CD4-positive, alpha-beta T cell treated with Interleukin-12 subunit alpha and Interleukin-12 subunit beta, for 1 hour (primary cell): ENCODE data around the gene TOMM20.
A peak's percentile ranks its signal among the peaks of the same experiment; 100 is the strongest.
"Not testable (repeated sequence)": the region's sequence is repeated elsewhere in the genome, so short reads cannot be mapped to it uniquely, and the experiment has no call there.

Experiments used
- DNase-seq: peaks from one replicate; pipeline ENCODE4 v3.0.0-alpha.2; 2020

The TOMM20 gene

DNA sequence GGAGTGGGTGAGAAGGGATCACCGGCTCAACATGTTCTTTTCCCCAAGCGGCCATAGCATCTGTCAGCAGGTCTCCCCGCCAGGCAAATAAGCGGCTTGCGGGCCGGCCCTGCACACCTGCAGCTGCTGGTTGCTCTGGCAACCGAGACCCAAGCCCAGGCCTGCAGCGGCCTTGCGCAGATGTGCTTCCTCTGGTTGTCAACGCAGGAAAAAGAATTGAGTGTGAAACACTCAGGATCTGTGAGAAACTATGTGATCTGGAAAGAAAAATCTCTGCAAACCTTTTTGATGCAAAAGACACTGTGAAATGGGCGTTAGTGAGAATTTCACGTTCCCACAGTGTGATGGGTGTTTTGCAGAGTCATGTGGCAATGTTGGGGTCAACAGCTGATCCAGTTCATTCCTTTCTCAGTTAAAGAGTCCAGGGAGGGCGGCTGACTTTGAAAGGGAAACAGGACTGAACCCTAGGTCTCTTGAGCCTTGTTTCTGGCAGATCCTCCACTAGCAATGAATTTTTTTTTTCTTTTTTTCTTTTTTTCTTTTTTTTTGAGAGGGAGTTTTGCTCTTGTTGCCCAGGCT lies 28.4 kb downstream of the TOMM20 start:
- DNase-seq: no peak

DNA sequence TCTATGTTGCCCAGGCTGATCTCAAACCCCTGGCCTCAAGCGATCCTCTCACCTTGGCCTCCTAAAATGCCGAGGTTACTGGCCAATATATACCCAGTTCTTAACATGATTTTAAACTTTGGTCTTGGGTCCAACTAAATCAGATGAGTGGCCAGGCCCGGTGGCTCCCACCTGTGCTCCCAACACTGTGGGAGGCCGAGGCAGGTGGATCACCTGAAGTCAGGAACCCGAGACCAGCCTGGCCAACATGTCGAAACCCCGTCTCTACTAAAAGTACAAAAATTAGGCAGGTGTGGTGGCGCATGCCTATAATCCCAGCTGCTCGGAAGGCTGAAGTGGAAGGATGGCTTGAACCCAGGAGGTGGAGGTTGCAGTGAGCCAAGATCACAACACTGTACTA lies 29.6 kb downstream of the TOMM20 start:
- DNase-seq: no peak

DNA sequence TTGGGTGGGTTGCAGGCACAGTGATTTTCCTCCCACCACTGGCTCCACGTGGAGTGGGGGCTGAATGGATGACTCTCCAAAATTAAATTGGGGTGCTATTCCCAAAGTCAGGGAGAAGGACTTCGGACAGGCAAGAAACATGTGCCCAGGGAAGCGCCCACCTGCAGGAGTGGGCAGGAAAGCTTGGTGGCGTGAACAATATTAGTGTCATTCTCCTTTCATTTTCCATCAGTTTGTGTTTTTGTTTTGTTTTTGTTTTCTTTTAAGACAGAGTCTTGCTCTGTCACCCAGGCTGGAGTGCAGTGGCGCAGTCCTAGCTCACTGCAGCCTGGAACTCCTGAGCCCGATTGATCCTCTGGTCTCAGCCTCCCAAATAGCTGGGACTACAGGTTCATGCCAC lies 30.1 kb downstream of the TOMM20 start:
- DNase-seq: no peak

DNA sequence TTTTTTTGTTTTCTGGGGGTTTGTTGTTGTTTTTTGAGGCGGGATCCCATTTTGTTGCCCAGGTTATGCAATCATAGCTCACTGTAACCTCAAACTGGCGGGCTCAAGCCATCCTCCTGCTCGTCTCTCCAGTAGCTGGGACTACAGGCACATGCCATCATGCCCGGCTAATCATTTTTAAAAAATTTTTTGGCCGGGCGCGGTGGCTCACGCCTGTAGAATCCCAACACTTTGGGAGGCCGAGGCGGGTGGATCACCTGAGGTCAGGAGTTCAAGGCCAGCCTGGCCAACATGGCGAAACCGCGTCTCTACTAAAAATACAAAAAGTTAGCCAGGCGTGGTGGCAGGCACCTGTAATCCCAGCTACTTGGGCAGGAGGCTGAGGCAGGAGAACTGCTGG lies 31.1 kb downstream of the TOMM20 start:
- not testable (repeated sequence) for DNase-seq

DNA sequence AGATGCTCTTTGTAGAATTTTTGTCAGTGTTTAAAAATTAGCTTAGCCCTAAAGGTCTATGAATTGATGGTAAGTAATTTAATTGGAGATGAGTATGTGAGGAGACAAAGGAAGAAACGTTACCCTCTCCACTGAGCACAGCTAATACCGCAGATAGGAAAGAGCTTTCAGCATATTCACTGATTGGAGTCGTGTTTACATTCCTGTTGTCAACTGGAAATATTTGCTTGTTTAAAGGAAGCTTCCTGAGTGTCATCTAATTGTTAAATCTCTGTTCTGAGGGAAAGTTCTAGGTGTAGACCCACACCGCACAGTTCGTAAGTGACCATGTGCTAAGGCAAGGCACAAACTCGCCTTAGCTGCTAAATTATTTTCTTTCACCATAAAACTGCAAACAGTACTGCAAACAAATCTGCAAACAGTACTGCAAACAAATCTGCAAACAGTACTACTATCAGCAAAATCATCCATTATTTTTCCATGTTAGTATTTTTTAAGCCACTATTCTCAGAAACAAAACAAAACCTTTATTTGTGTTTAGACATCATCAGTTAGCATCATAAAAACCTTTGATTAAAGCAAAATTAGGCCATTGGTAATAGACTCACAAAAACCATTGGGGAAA lies 32.6 kb downstream of the TOMM20 start:
- no peak for DNase-seq

DNA sequence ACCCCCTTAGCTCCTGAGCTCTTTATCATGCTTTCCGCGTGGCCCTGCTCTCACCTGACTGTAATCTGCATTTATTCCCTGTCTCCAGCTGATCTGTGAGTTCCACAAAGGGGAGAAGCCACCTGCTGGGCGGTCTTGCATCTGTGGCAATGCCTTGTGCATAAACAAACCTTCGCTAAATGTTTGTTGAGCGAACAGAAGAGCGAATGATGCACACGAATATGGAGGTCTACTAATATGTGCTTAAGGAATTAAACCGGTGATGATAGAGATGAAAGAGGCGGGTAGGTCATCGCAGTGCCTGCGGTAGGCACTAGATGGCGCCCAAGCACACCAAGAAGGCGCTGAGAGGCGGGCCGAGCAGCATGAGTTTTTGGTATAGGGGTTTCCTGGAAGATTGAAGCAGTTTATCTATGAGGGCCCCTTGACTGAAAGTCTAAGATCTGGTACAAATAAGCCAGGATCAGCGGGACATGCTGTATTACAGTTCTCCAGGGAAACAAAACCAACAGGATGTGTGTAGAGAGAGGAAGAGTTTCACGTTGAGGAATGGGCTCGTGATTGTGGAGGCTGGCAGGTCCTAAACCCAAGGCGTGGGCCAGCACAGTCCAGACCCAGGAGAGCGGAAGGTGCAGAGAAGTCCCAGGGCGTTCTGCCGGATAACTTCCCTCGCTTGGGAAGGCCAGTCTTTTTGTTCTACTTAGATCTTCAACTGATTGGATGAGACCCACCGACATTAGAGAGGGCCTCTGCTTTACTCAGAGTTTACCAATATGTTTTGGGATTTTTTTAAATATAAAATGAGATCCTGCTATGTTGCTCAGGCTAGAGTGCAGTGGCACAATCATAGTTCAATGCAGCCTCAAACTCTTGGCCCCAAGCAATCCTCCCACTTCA lies 34.7 kb downstream of the TOMM20 start:
- DNase-seq: peak; percentile 83

DNA sequence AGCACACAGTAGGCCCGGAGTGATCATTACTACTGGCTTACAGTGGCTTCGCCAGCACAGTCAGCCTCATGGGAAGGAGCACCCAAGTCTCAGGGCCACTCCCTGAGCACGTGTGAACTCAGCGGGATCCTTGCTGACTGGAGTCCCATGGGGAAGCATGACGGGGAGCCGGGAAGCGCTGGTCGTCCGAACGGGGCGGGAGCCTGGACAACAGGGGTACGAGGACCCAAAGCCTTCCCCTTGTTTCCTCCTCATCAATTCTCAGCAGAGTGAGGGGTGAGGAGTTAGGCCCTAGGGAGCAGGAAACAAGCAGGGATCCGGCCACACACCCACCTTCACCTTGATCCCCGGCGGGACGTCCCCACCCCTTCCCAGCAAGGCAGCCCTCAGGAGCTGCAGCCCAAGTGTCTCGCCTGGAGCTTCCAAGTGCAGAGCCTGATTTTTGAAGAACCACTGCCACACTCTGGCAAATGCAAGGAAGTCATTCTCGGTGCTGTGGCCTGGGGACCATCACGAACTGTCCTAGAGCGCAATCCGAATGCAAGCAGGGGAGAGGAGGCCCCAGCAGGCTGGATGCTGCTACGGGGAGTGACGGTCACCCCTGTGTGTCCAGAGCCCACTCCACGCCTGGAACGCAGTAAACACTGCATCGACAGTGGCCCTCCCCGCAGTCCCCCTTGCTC lies 35.5 kb downstream of the TOMM20 start:
- no peak for DNase-seq

DNA sequence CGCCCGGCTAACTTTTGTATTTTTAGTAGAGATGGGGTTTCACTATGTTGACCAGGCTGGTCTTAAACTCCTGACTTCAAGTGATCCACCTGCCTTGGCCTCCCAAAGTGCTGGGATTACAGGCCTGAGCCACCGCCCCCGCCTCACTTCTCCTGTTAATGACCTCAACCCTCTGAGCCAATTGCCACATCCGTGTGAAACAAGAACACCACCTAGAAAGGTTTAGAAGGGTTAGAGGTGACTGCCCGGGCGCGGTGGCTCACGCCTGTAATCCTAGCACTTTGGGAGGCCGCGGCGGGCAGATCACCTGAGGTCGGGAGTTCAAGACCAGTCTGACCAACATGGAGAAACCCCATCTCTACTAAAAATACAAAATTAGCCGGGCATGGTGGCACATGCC lies 36.2 kb downstream of the TOMM20 start:
- not testable (repeated sequence) for DNase-seq

DNA sequence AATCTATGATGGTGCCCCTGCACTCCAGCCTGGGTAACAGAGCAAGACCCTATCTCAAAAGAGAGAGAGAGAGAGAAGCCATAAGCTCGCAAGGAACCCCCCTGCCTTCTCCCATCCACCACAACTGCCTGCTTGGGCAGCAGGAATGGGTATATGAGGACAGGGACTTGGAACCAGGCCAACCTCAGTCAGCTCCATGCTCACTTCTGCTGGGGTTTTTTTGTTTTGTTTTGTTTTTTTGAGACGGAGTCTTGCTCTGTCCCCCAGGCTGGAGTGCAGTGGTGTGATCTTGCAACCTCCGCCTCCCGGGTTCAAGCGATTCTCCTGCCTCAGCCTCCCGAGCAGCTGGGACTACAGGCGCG lies 36.6 kb downstream of the TOMM20 start:
- not testable (repeated sequence) for DNase-seq

DNA sequence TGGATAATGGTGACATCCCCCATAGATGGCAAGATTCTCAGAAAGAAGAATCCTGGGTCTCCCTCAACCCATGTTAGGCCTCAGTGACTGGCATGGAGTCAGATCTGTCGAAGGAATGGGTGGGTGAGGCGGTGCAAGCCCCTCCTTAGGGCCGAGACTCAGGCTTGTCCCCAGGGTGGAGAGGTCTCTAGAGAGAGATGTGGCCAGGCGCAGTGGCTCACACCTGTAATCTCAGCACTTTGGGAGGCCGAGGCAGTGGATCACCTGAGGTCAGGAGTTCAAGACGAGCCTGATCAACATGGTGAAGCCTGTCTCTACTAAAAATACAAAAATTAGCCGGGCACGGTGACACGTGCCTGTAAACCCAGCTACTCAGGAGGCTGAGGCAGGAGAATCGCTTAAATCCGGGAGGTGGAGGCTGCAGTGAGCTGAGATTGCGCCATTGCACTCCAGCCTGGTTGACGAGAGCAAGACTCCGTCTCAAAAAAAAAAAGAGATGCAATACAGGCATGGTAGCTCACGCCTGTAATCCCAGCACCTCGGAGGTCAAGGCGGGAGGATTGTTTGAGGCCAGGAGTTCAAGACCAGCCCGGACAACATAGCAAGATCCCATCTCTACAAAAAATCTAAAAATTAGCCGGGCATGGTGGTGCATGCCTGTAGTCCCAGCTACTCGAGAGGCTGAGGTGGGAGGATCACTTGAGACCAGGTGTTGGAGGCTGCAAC lies 37.2 kb downstream of the TOMM20 start:
- not testable (repeated sequence) for DNase-seq

DNA sequence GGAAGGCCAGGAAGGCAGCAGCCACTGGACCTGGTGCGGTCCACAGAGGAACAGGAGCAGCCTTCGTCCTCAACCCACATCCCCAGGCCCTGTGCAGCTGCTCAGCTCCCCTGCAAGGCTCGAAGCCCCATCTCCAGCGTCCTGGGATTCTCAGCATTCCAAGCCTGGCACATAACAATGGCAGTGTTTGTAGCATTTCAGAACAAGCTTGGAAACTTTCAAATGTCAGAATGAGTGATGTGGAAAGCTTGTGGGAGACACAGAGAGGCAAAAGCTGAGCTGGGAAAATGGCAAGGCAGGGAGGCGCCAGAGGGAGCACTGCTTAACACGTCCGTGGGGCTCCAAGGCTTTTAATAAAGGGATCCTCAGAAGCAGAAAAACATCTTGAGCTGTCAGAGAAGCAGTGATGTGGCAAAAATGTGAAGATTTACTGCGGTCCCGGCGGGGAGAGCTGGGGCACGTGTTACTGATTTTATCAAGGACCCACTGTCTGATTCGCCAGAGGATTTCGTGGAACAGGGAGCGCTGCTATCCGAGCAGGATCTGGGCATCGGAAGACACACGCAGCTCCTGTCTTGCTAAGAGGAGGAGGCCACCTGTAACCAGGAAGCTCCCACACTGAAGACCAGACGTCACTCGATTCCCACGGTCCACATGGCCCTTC lies 38.1 kb downstream of the TOMM20 start:
- DNase-seq: no peak

DNA sequence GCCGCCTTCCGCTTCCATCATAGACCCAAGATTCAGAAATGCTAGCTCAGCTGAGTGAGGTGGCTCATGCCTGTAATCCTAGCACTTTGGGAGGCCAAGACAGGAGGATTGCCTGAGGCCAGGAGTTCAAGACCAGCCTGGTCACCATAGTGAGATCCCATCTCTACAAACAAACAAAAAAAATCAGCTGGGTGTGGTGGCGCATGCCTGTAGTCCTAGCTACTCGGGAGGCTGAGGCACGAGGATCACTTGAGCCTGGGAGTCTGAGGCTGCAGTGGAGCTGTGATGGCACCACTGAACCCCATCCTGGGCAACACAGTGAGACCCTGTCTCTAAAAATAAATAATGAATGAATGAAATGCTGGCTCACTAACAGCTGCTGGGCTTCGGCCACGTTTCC lies 39.7 kb downstream of the TOMM20 start:
- DNase-seq: no peak

DNA sequence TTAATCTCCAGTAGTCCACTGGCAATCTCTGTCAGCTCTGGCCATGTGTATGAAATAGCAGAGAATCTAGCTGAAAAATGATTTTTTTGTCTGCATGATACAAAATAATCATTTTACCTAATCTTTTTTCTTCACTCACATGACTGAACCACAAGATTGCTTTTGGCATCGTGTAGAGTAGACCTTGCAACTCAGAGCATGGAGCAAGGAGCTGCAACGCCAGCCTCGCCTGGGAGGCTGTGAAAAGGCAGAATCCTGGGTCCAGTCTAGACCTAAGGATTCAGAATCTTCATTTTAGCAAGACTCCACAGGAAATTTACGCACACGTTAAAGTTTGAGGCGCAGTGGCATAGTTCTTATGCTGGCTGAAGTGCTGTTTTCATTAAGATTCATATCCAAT lies 40.2 kb downstream of the TOMM20 start:
- DNase-seq: no peak

DNA sequence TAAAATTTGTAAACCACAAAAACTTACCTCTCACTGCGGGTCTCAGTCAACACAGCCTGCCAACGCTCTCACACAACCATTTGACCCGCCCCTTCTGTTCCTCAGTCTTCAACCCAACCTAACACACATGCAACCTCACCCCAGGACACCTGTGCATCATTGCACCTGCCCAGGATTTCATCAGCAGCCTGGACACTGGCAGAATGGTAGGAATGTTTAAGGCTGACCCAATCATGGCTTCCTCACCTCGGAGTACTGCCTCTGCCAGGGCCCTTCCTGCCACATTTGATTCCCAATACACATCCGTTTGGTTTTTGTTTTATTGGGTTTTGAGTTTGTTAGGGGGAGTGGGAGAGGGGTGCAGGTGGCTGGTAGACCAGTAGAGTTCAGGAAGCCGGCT lies 40.7 kb downstream of the TOMM20 start:
- no peak for DNase-seq

DNA sequence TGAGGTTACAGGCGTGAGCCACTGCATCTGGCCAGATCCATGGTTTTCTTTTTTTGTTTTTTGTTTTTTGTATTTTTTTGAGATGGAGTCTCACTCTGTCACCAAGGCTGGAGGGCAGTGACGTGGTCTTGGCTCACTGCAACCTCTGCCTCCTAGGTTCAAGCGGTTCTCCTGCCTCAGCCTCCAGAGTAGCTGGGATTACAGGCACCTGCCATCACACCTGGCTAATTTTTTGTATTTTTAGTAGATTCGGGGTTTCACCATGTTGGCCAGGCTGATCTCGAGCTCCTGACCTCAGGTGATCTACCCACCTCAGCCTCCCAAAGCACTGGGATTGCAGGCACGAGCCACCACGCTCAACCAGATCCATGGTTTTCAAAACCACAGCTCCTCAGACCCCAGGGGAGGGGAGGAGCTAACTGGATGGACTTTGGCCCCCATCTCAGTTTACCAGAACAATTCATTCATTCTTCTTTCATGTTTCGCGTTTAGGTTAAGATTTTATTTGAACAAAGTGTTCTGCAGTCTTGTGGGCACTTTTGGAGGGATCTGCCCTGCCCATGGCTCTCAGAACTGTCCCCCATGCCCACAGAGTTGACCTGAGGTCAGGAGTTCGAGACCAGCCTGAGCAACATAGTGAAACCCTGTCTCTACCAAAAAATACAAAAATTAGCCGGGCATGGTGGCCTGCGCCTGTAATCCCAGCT lies 43.1 kb downstream of the TOMM20 start:
- DNase-seq: not testable (repeated sequence)

DNA sequence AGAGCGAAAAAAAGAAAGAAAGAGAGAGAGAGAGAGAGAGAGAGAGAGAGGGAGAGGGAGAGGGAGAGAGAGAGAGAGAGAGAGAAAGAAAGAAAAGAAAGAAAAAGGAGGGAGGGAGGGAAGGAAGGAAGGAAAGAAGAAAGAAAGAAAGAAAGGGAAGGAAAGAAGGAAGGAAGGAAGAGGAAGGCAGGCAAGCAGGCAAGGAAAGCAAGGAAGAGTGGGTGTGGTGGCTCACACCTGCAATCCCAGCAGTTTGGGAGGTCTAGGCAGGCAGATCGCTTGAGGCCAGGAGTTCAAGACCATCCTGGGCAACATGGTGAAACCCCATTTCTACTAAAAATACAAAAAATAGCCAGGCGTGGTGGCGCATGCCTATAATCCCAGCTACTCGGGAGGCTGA lies 47.8 kb downstream of the TOMM20 start:
- not testable (repeated sequence) for DNase-seq

DNA sequence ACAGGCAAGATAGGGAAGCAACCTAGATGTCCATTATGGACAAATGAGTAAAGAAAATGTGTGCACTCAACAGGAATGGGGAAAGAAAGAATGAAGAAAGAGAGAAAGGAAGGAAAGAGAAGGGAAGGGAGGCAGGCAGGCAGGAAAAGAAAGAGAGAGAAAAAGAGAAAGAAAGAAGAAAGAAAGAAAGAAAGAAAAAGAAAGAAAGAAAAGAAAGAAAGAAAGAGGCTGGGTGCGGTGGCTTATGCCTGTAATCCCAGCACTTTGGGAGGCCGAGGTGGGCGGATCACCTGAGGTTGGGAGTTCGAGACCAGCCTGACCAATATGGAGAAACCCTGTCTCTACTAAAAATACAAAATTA lies 48.4 kb downstream of the TOMM20 start:
- not testable (repeated sequence) for DNase-seq

DNA sequence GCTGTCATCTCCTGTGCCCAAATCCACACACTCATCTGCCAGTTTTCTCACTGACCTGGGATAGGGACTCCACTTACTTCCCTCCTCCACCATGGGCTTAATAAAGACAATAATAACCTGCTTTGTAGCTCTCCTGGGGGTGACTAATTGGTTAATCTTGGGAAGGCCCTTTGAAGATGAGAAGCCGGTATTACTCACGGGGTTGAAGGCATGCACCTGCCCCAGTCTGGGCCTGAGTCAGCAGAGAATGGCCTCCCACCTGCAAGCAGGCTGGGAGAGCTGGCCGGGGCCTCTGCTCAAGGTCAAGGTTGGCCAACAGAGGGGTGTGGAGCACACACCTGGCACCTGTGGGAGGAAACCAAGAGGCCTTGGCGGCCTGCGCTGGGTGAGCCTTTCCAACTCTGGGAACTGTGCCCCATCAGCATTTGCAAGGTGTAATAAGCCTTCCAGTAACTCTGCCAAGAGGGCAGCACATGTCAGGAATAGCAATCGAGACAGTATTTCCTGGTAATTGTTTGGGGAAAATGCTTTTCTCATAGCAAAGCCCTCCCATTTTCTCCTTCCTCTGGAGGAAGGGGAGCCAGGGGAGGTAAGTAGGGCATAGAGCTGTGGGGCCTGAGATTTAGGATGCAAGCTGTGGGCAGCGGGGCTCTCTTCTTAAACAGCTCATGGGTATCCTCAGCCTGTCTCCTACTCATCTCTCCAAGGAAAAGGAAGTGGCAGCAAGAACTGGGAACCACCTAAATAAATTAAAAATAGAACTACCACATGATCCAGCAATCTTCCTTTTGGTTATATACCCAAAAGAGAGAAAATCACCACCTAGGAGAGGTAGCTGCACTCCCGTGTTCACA lies 49.0 kb downstream of the TOMM20 start:
- DNase-seq: no peak

DNA sequence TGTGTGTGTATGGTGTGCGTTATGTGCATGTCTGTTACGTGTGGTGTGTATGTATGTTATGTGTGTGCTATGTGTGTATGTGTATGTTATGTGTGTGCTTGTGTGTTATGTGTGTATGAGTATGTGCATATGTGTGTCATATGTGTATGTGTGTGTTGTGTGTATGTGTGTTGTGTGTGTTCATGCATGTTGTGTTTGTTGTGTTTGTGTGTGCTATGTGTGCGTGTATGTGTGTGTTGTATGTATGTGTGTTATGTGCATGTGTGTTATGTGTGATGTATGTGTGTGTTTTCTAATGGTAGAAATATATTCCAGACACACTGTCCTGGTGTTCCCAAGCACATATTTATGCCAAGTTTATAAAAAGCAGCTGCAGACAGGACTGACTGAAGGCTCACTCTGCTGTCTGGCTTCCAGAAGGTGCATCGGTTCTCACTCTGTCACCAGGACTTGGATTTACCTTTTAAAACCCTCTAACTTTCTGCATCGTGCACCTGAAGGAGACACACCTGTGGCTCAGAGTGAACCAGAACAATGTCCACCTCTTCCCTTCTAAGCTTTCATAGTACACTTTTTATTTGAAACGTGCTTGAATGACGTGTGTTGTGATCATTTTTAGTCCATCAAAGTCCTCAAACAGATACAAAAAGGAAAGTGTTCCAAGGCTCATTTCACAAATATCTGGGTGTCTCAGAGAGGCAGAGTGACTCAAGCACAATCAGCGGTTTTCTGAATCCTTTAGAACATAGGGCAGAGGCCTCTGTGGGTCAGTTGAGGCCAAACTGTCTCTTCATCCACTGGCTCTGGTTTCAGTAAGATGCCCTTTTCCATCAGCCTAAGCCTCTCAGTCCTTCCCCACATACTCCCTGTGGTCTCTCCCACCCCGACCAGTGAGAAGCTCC lies 49.9 kb downstream of the TOMM20 start:
- DNase-seq: no peak
